Lower leg skin (tissue), 3 donors: ENCODE data around the gene POLE2.

Experiments
- CTCF ChIP-seq, 3 donors: fragments of 450-650 bp; IDR thresholded peaks; one replicate each; pipeline ENCODE4 v1.5.1; 2016; ENCODE audit warnings: antibody characterized with exemption in 3 of 3, mild to moderate bottlenecking in 3 of 3, moderate library complexity in 2 of 3
- POLR2A ChIP-seq, 2 donors: fragments of 450-650 bp; IDR thresholded peaks; one replicate each; pipeline ENCODE4 v1.6.1; 2016 to 2017; ENCODE audit warnings: antibody characterized with exemption in 2 of 2, mild to moderate bottlenecking in 1 of 2, moderate library complexity in 1 of 2

GRCh38 chr14:49607583-49607982, 80.4 kb downstream of the POLE2 start:
- TF ChIP-seq CTCF (IDR thresholded peaks at IDR 0.05): no peak
- no peak for TF ChIP-seq POLR2A (IDR thresholded peaks at IDR 0.05)
